A549 (cell line): Measurements from ENCODE around the gene CLCN3.

ENCODE experiments used
- CEBPB ChIP-seq, 2 experiments: fragments of >200 bp in 1 of 2; sonication (Bioruptor Twin) in 1 of 2; formaldehyde crosslinking in 1 of 2; IDR thresholded peaks; 2 replicates each; pipeline ENCODE4 v1.6.1; 2012 to 2016
- CTCF ChIP-seq: fragments of >200 bp; sonication (Bioruptor Twin); formaldehyde crosslinking; IDR thresholded peaks from 3 replicates; pipeline ENCODE4 v1.5.1; 2016
- FOXS1 ChIP-seq: fragments of 250-450 bp; sonication (Bioruptor Pico); IDR thresholded peaks from 2 replicates; pipeline ENCODE4 v1.5.0; 2020; ENCODE audit warnings: mild to moderate bottlenecking, moderate library complexity
- PBX3 ChIP-seq: IDR thresholded peaks from 2 replicates; pipeline ENCODE4 v1.6.1; 2012
- RAD21 ChIP-seq, 2 experiments: fragments of >200 bp in 1 of 2; sonication (Bioruptor Twin) in 1 of 2; formaldehyde crosslinking in 1 of 2; IDR thresholded peaks in 1 of 2; conservative IDR thresholded peaks in 1 of 2; 2 replicates in 1 of 2; 3 replicates in 1 of 2; pipeline ENCODE4 v1.6.1; 2012 to 2018; ENCODE audit warnings: inconsistent platforms in 1 of 2
- RCOR1 ChIP-seq: fragments of 150-350 bp; IDR thresholded peaks from 2 replicates; pipeline ENCODE4 v1.6.1; 2014; ENCODE audit warnings: antibody characterized with exemption, low read length, low read depth
- RFX5 ChIP-seq: fragments of 450-650 bp; IDR thresholded peaks from 2 replicates; pipeline ENCODE4 v1.7.1; 2014; ENCODE audit warnings: antibody characterized with exemption, mild to moderate bottlenecking, moderate library complexity
- SMC3 ChIP-seq: fragments of >200 bp; sonication (Bioruptor Twin); formaldehyde crosslinking; IDR thresholded peaks from 3 replicates; pipeline ENCODE4 v1.6.1; 2018; ENCODE audit warnings: inconsistent platforms
- ZC3H11A ChIP-seq: fragments of 450-650 bp; IDR thresholded peaks from 2 replicates; pipeline ENCODE4 v1.6.1; 2014; ENCODE audit warnings: antibody characterized with exemption, mild to moderate bottlenecking

- TF ChIP-seq PBX3 (no peak), RCOR1 (no peak), CTCF (no peak), FOXS1 (CRISPR knock-in tag) (no peak), RAD21 (conservative IDR thresholded peaks at IDR 0.05 in 1 of 2, IDR thresholded peaks at IDR 0.05 in 1 of 2) (no peak), RFX5 (no peak), SMC3 (no peak), CEBPB (IDR thresholded peaks at IDR 0.05) (no peak), ZC3H11A (no peak)
Observed at GRCh38 chr4:169649545-169650226, 29.3 kb downstream of the CLCN3 start.
